SK-N-SH (cell line): Measurements from ENCODE around the gene PLAC1. TPM values are rescaled to one million over a fixed set of nuclear protein-coding genes. Genes with fewer than 3 reads are reported as not detected.

Source experiments
- CTCF ChIA-PET: fragments of 300-600, 350-600 bp; formaldehyde crosslinking; extraction: SDS; loops from one replicate; lab custom pipeline; 2021; lab: Yijun Ruan, JAX
- POLR2A ChIA-PET: fragments of 350-600 bp; sonication (Branson Sonifier 250); formaldehyde crosslinking; extraction: SDS; loops from one replicate; lab custom pipeline; 2020; ENCODE audit warnings: antibody characterized with exemption, inconsistent platforms; lab: Yijun Ruan, JAX
- DNase-seq: peaks from one replicate; pipeline ENCODE4 v3.0.0; 2012
- H2AFZ ChIP-seq: fragments of 200-600 bp; sonication (generic); 2 replicates; pipeline ENCODE4 v1.8.1; 2016; ENCODE audit warnings: antibody characterized with exemption, mild to moderate bottlenecking, low read depth
- H3F3A ChIP-seq: fragments of 200-600 bp; sonication (generic); replicated peaks from 2 replicates; pipeline ENCODE3; 2016; ENCODE audit warnings: antibody characterized with exemption, mild to moderate bottlenecking; ENCODE audit not compliant: insufficient read depth
- H3K27ac ChIP-seq, 2 experiments: fragments of 200-500 bp in 1 of 2; fragments of 200-600 bp in 1 of 2; sonication (Bioruptor generic) in 1 of 2; sonication (generic), shearing (Covaris generic) in 1 of 2; 2 replicates each; pipeline versions ENCODE4 v1.5.1 to v1.6.1; 2014 to 2016; ENCODE audit warnings: low read depth in 2 of 2, inconsistent platforms in 1 of 2, low read length in 1 of 2, mild to moderate bottlenecking in 1 of 2, mixed read lengths in 1 of 2
- H3K27me3 ChIP-seq: fragments of 200-600 bp; sonication (generic), shearing (Covaris generic); 2 replicates; pipeline ENCODE4 v1.6.1; 2016; ENCODE audit warnings: mixed run types; ENCODE audit not compliant: insufficient read depth
- H3K36me3 ChIP-seq, 2 experiments: fragments of 200-500 bp in 1 of 2; fragments of 200-600 bp in 1 of 2; sonication (Bioruptor generic) in 1 of 2; sonication (generic) in 1 of 2; replicated peaks in 1 of 2; 2 replicates each; pipeline versions ENCODE3 to v1.5.1; 2014 to 2016; ENCODE audit warnings: low read length in 1 of 2, mild to moderate bottlenecking in 1 of 2; ENCODE audit not compliant: insufficient read depth in 2 of 2, control insufficient read depth in 1 of 2
- H3K4me1 ChIP-seq, 2 experiments: fragments of 200-500 bp in 1 of 2; fragments of 200-600 bp in 1 of 2; sonication (Bioruptor generic) in 1 of 2; sonication (generic), shearing (Covaris generic) in 1 of 2; 2 replicates each; pipeline versions ENCODE4 v1.5.1 to v1.6.1; 2014 to 2016; ENCODE audit warnings: low read depth in 1 of 2, low read length in 1 of 2, mixed run types in 1 of 2; ENCODE audit not compliant: insufficient read depth in 2 of 2, control insufficient read depth in 1 of 2
- H3K4me2 ChIP-seq: fragments of 200-600 bp; sonication (generic), shearing (Covaris generic); 2 replicates; pipeline ENCODE4 v1.6.1; 2017; ENCODE audit warnings: mixed run types
- H3K4me3 ChIP-seq, 2 experiments: fragments of 200-500 bp in 1 of 2; fragments of 200-600 bp in 1 of 2; sonication (Bioruptor generic) in 1 of 2; sonication (generic), shearing (Covaris generic) in 1 of 2; 2 replicates each; pipeline versions ENCODE4 v1.5.1 to v1.8.1; 2014 to 2016; ENCODE audit warnings: low read depth in 2 of 2, inconsistent platforms in 1 of 2, low read length in 1 of 2, mild to moderate bottlenecking in 1 of 2, mixed read lengths in 1 of 2, moderate library complexity in 1 of 2
- H3K79me2 ChIP-seq: fragments of 200-600 bp; sonication (generic); 2 replicates; pipeline ENCODE4 v1.8.1; 2017; ENCODE audit warnings: mild to moderate bottlenecking; ENCODE audit not compliant: insufficient read depth
- H3K9ac ChIP-seq: fragments of 200-600 bp; sonication (generic); 2 replicates; pipeline ENCODE4 v1.6.1; 2017; ENCODE audit warnings: mixed run types
- H3K9me2 ChIP-seq: fragments of 200-600 bp; sonication (generic); 2 replicates; pipeline ENCODE4 v1.6.1; 2017; ENCODE audit warnings: mixed run types
- H3K9me3 ChIP-seq: fragments of 200-600 bp; sonication (generic); 2 replicates; pipeline ENCODE4 v1.6.1; 2017; ENCODE audit warnings: mixed run types, mild to moderate bottlenecking, moderate library complexity
- H4K20me1 ChIP-seq: fragments of 200-600 bp; sonication (generic); 2 replicates; pipeline ENCODE4 v1.6.1; 2017; ENCODE audit warnings: mild to moderate bottlenecking, mixed run types; ENCODE audit not compliant: insufficient read depth
- CTCF ChIP-seq: fragments of 200-600 bp; sonication (generic); IDR thresholded peaks from 2 replicates; pipeline ENCODE4 v1.6.1; 2017; ENCODE audit warnings: antibody characterized with exemption, mild to moderate bottlenecking, moderate library complexity
- EP300 ChIP-seq, 2 experiments: IDR thresholded peaks; 2 replicates each; pipeline versions ENCODE4 v1.4.0 to v1.6.1; 2012; ENCODE audit warnings: borderline replicate concordance in 1 of 2, low read depth in 1 of 2, low read length in 1 of 2
- EZH2phosphoT487 ChIP-seq: fragments of 200-600 bp; sonication (generic); IDR thresholded peaks from 2 replicates; pipeline ENCODE4 v1.6.1; 2017; ENCODE audit warnings: low read depth, mixed run types, mild to moderate bottlenecking, antibody characterized with exemption, moderate library complexity, borderline replicate concordance
- FOSL2 ChIP-seq: IDR thresholded peaks from 2 replicates; pipeline ENCODE4 v1.4.0; 2012; ENCODE audit warnings: low read depth, mild to moderate bottlenecking, moderate library complexity, borderline replicate concordance
- GABPA ChIP-seq: IDR thresholded peaks from 2 replicates; pipeline ENCODE4 v1.4.0; 2012; ENCODE audit warnings: low read depth, mild to moderate bottlenecking
- GATA2 ChIP-seq: sonication (generic); formaldehyde crosslinking; IDR thresholded peaks from 2 replicates; pipeline ENCODE4 v1.5.0; 2020; ENCODE audit warnings: mild to moderate bottlenecking, missing genetic modification reagents
- IRF3 ChIP-seq: fragments of 150-350 bp; IDR thresholded peaks from 2 replicates; pipeline ENCODE4 v1.6.1; 2016; ENCODE audit warnings: mild to moderate bottlenecking, low read depth, low read length
- JUND ChIP-seq: IDR thresholded peaks from 2 replicates; pipeline ENCODE4 v1.4.0; 2012
- MXI1 ChIP-seq: IDR thresholded peaks from 2 replicates; pipeline ENCODE4 v1.6.1; 2012; ENCODE audit warnings: mild to moderate bottlenecking, low read depth, low read length, improper control_type of control experiment
- NRF1 ChIP-seq: IDR thresholded peaks from 2 replicates; pipeline ENCODE4 v1.6.1; 2012; ENCODE audit warnings: low read depth, mild to moderate bottlenecking, low read length
- PBX3 ChIP-seq: IDR thresholded peaks from 2 replicates; pipeline ENCODE4; 2012
- POLR2AphosphoS5 ChIP-seq: IDR thresholded peaks from 2 replicates; pipeline ENCODE4 v1.6.1; 2012; ENCODE audit warnings: low read depth, low read length
- REST ChIP-seq: IDR thresholded peaks from 2 replicates; pipeline ENCODE4 v1.6.1; 2012; ENCODE audit warnings: mild to moderate bottlenecking, low read depth, low read length, moderate library complexity
- RFX5 ChIP-seq: IDR thresholded peaks from 2 replicates; pipeline ENCODE4 v1.6.1; 2012; ENCODE audit warnings: mild to moderate bottlenecking, improper control_type of control experiment, low read length
- RXRA ChIP-seq: IDR thresholded peaks from 2 replicates; pipeline ENCODE4 v1.4.0; 2012; ENCODE audit warnings: low read depth, mild to moderate bottlenecking, borderline replicate concordance
- SMC3 ChIP-seq: IDR thresholded peaks from 2 replicates; pipeline ENCODE4 v1.6.1; 2012; ENCODE audit warnings: low read depth, low read length, improper control_type of control experiment
- TAF1 ChIP-seq: IDR thresholded peaks from 2 replicates; pipeline ENCODE4 v1.6.1; 2012; ENCODE audit warnings: low read depth, mild to moderate bottlenecking, low read length, moderate library complexity, borderline replicate concordance
- TCF12 ChIP-seq: IDR thresholded peaks from 2 replicates; pipeline ENCODE4 v1.4.0; 2012
- USF1 ChIP-seq: IDR thresholded peaks from 2 replicates; pipeline ENCODE4 v1.4.0; 2012; ENCODE audit warnings: low read depth, borderline replicate concordance
- YY1 ChIP-seq: IDR thresholded peaks from 2 replicates; pipeline ENCODE4 v1.4.0; 2012; ENCODE audit warnings: low read depth, mild to moderate bottlenecking
- WGBS: methylation state at CpG from one replicate; pipeline ENCODE4 v1.1.6; 2017; ENCODE audit warnings: low lambda C conversion rate; 5-methylcytosine and 5-hydroxymethylcytosine counted together
- polyA plus RNA-seq, 3 experiments: library from polyadenylated mRNA; depleted of rRNA; stranded (reverse); fragments of >200 nt; gene quantifications; 2 replicates each; pipeline ENCODE4 v1.2.3, GENCODE V29; 2012

Gene PLAC1
- polyA plus RNA-seq, 1 of the 3 experiments (the other 2 are of a cell fraction): 50.9 TPM

GRCh38 chrX:134660627-134661026 is 2.4 kb upstream of the PLAC1 start (continued):
- no peak for TF ChIP-seq USF1

GRCh38 chrX:134659761-134660160 is 1.5 kb upstream of the PLAC1 start:
- no peaks in the 10 kb centered on the region for H3K9me2 ChIP-seq
- H3K27me3 ChIP-seq: no peaks in the 10 kb centered on the region
- 71% methylated on average over 1 of the region's 1 CpG for WGBS
- no peak overlapping the region for H3K27ac ChIP-seq
- no peaks in the 10 kb centered on the region for H3K36me3 ChIP-seq
- DNase-seq: no peak
- no peak overlapping the region for H3K4me3 ChIP-seq
- H3K4me1 ChIP-seq: no peaks in the 10 kb centered on the region; a peak in 1 of 4 replicates
- no peaks in the 10 kb centered on the region for H3K9me3 ChIP-seq
- no peaks in the 10 kb centered on the region for H3K79me2 ChIP-seq
- H3F3A ChIP-seq: no peaks in the 10 kb centered on the region
- no peak overlapping the region for H3K9ac ChIP-seq
- TF ChIP-seq IRF3 (no peak), GATA2 (CRISPR knock-in tag) (no peak), EZH2phosphoT487 (no peak), RXRA (no peak), GABPA (no peak), YY1 (no peak), POLR2AphosphoS5 (no peak), SMC3 (no peak), MXI1 (no peak), EP300 (IDR thresholded peaks at IDR 0.05; ENCODE audit: borderline replicate concordance in 1 of 2, low read depth in 1 of 2, low read length in 1 of 2) (no peak), CTCF (no peak), TCF12 (no peak), USF1 (no peak), JUND (no peak), TAF1 (no peak), RFX5 (no peak), REST (no peak), FOSL2 (no peak), PBX3 (no peak), NRF1 (no peak)
- H2AFZ ChIP-seq: no peak overlapping the region
- no peaks in the 10 kb centered on the region for H4K20me1 ChIP-seq
- POLR2A ChIA-PET: no interaction called here
- H3K4me2 ChIP-seq: no peak overlapping the region
- CTCF ChIA-PET: interaction anchor here (0.8 kb wide), 1 partner anchor 97 kb away, joined by 3 read pairs; no protein-coding TSS in a partner anchor
